Tibial nerve (tissue), 4 donors: ENCODE data around the gene PAEP.

Experiments used
- EP300 ChIP-seq, 2 donors: sonication (generic); formaldehyde crosslinking; IDR thresholded peaks; one replicate each; pipeline ENCODE4 v1.6.1; 2017; ENCODE audit warnings: antibody characterized with exemption in 2 of 2, mild to moderate bottlenecking in 1 of 2
- TF ChIP-seq, protein P1 (sequence below), 5 experiments: fragments of 200-600 bp in 3 of 5; fragments of 450-650 bp in 2 of 5; sonication (generic) in 3 of 5; IDR thresholded peaks; one replicate each; pipeline ENCODE4 v1.5.1; 2016 to 2019; ENCODE audit warnings: antibody characterized with exemption in 5 of 5, mild to moderate bottlenecking in 3 of 5, moderate library complexity in 2 of 5

DNA sequence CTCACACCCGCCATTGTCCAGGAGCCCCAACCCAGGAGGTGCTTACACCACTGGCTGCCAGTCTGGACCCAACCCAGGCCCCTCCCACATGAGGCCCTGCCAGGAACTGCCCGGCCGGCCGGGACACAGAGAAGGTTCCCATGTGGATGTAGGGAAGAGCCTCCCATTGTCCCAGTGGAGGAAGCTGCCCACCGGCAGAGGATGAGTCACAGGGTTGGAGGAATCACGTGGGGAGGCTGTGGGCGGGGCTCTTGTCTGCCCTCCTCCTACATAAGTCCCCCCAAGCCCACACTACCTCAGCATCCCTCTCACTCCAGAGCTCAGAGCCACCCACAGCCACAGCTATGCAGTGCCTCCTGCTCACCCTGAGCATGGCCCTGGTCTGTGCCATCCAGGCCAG is 26.1 kb downstream of the PAEP start:
- TF ChIP-seq, protein P1, sequence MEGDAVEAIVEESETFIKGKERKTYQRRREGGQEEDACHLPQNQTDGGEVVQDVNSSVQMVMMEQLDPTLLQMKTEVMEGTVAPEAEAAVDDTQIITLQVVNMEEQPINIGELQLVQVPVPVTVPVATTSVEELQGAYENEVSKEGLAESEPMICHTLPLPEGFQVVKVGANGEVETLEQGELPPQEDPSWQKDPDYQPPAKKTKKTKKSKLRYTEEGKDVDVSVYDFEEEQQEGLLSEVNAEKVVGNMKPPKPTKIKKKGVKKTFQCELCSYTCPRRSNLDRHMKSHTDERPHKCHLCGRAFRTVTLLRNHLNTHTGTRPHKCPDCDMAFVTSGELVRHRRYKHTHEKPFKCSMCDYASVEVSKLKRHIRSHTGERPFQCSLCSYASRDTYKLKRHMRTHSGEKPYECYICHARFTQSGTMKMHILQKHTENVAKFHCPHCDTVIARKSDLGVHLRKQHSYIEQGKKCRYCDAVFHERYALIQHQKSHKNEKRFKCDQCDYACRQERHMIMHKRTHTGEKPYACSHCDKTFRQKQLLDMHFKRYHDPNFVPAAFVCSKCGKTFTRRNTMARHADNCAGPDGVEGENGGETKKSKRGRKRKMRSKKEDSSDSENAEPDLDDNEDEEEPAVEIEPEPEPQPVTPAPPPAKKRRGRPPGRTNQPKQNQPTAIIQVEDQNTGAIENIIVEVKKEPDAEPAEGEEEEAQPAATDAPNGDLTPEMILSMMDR (IDR thresholded peaks at IDR 0.05) = no peak
- TF ChIP-seq EP300 (IDR thresholded peaks at IDR 0.05) = no peak
